Endothelial cell of umbilical vein (primary cell): ENCODE measurements around the gene TRIM14.
A peak's percentile ranks its signal among the peaks of the same experiment; 100 is the strongest.

Source experiments
- EZH2 ChIP-seq: IDR thresholded peaks from 2 replicates; pipeline ENCODE4 v1.6.1; 2012; ENCODE audit warnings: borderline replicate concordance, low read depth, mild to moderate bottlenecking, moderate library complexity, low read length, inconsistent platforms; ENCODE audit not compliant: severe bottlenecking
- FOS ChIP-seq: IDR thresholded peaks from 2 replicates; pipeline ENCODE4 v1.6.1; 2011; ENCODE audit warnings: mild to moderate bottlenecking, low read length, moderate library complexity, borderline replicate concordance; ENCODE audit not compliant: insufficient read depth
- JUN ChIP-seq: IDR thresholded peaks from 2 replicates; pipeline ENCODE4 v1.6.1; 2011; ENCODE audit warnings: borderline replicate concordance, low read depth; ENCODE audit not compliant: insufficient read length, insufficient read depth
- MYC ChIP-seq: IDR thresholded peaks from one replicate; pipeline ENCODE4 v1.6.1; 2011; ENCODE audit warnings: mild to moderate bottlenecking, low read depth, low read length
- POLR2A ChIP-seq: IDR thresholded peaks from 2 replicates; pipeline ENCODE4 v1.6.1; 2012; ENCODE audit warnings: low read depth, mild to moderate bottlenecking, control low read depth, low read length
- POLR2AphosphoS5 ChIP-seq: IDR thresholded peaks from 2 replicates; pipeline ENCODE4 v1.6.1; 2012; ENCODE audit warnings: low read depth, mild to moderate bottlenecking, control low read depth, low read length, moderate library complexity; ENCODE audit not compliant: insufficient read depth
- TF ChIP-seq, protein P1 (sequence below), 2 donors: IDR thresholded peaks; 1 replicate in 1 of 2; 2 replicates in 1 of 2; pipeline ENCODE4 v1.5.1; 2011; ENCODE audit warnings: low read length in 2 of 2, mild to moderate bottlenecking in 2 of 2, moderate library complexity in 2 of 2, control low read depth in 1 of 2, inconsistent platforms in 1 of 2, low read depth in 1 of 2; ENCODE audit not compliant: insufficient read depth in 1 of 2; ENCODE audit errors: extremely low read depth in 1 of 2
- TF ChIP-seq, protein P2 (sequence below): IDR thresholded peaks from 2 replicates; pipeline ENCODE4 v1.6.1; 2011; ENCODE audit not compliant: insufficient read depth, insufficient read length

DNA sequence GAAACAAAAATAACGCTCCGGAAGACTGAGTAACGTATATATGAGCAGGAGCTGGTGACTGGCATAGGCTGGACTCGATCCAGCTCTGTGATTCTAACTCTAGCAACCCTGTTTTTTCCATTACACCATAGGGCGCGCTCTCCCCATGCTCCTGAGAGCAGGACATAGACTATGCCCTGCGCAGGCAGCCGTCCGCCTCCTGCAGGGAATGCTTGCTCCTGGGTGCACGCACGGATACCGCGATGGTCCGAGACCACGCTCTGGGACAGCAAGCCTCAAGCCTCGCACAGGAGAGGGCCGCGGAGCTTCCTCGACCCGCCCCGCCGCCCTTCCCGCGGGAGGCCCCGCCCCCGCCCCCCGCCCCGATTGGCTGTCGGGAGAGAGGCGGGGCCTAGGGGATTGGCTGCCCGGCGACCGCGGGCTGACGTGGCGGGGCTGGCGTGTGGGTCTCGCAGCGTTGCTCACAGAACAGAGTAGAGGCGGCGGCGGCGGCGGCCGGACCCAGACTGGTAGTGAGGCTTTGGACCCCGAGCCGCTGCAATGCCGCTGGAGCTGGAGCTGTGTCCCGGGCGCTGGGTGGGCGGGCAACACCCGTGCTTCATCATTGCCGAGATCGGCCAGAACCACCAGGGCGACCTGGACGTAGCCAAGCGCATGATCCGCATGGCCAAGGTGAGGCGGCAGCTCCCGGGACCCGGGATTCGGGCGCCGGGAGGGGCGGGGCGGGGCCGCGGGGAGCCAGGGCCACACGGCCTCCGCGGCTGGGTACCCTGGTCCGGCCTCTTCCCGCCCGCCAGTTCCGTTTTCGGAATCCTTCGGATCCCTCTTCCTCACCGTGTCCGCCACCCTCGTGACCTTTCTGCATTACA, 62.5 kb downstream of the TRIM14 start, which contains the start of gene NANS:
- TF ChIP-seq FOS (peak; percentile 50), EZH2 (no peak), POLR2AphosphoS5 (peak; percentile 95), JUN (peak; percentile 57), POLR2A (peak; percentile 93), MYC (no peak)
- TF ChIP-seq, protein P1, sequence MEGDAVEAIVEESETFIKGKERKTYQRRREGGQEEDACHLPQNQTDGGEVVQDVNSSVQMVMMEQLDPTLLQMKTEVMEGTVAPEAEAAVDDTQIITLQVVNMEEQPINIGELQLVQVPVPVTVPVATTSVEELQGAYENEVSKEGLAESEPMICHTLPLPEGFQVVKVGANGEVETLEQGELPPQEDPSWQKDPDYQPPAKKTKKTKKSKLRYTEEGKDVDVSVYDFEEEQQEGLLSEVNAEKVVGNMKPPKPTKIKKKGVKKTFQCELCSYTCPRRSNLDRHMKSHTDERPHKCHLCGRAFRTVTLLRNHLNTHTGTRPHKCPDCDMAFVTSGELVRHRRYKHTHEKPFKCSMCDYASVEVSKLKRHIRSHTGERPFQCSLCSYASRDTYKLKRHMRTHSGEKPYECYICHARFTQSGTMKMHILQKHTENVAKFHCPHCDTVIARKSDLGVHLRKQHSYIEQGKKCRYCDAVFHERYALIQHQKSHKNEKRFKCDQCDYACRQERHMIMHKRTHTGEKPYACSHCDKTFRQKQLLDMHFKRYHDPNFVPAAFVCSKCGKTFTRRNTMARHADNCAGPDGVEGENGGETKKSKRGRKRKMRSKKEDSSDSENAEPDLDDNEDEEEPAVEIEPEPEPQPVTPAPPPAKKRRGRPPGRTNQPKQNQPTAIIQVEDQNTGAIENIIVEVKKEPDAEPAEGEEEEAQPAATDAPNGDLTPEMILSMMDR (IDR thresholded peaks at IDR 0.05; ENCODE audit: extremely low read depth in 1 of 2, insufficient read depth in 1 of 2, low read depth in 1 of 2, low read length in 2 of 2): peak in 1 of 2 donors; percentile 8
- TF ChIP-seq, protein P2, sequence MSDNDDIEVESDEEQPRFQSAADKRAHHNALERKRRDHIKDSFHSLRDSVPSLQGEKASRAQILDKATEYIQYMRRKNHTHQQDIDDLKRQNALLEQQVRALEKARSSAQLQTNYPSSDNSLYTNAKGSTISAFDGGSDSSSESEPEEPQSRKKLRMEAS: peak; percentile 38
